Activated CD4-positive, CD25-positive, alpha-beta regulatory T cell treated with anti-CD3 and anti-CD28 coated beads, Interleukin-2, amount 50 U/mL, for 24 hours (primary cell): ENCODE measurements around the gene PLXNA3.

Experiments used
- ATAC-seq, 2 donors: fragments of 150-1000 bp; cut with Tn5 transposase; one replicate each; pipeline ENCODE4 v1.10.0; 2021; ENCODE audit warnings: mild to moderate bottlenecking in 1 of 2, moderate library complexity in 1 of 2

The PLXNA3 gene

DNA sequence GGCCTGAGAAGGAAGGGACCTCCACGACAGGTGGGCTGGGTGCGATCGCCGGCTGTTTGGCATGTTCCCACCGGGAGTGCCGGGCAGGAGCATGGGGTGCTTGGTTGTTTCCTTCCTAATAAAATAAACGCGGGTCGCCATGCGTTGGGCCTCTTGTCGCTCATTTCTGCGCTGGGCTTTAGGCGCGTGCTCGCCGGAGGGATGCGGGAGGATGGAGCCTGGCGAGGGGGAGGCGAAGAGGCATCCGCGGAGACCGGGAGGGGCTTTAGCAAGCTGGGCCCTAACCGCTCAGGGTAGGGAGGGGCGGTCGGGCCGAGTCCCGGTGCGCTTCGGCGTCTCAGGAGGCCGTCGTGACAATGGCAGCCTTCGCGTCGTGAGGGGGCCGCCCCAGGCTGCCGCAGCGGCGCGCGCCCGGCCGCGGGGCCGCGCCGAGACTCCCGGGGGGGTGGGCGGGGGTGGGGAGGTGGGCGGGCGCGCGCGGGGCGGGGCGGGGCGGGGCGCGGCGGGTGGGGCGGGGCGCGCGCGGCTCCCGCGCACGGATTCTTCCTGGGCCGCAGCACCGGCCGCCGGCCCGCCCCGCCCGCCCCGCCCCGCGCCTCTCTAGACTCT, 21.6 kb upstream of the PLXNA3 start:
- ATAC-seq = peak; percentile 71 to 78

DNA sequence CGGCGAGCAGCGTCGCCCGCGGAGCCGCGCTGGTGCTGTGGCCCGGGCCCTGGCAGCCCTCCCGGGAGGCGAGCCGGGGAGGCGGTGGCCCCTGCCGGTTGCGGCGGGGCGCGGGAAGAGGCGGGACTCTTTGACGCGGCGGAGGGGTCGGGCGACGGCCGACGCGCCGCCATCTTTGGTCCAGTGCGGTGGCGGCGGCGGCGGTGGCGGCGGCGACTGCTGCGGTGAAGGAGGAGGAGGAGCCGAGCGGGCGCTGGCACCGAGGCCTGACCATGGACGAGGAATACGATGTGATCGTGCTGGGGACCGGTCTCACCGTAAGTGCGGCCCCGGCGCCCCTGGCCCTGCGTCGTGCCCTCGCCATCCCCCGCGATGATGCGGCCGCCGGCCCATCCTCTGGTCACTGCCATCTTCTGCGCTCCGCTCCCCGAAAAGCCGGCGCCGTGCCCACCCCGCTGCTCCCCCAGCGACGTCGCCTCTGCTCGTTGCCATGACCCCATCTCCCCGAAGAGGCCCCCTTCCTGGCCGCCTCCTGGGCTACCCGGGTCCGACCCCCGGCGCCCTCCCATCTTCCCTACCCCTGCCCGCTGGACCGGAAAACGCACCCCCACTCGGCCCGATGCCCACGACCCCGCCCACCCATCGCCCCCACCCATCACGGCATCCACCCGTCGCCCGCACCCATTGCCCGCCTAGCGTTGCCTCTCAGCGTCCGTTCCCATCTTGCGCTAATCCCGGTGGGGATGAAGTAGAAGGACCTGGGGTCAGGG, 20.9 kb upstream of the PLXNA3 start, which contains the start of gene GDI1:
TSS of gene GDI1 (plus strand) at position 172 of the 770 bp plus-strand sequence. CDS start at position 273, 101 bp downstream.
- ATAC-seq = peak; percentile 50 to 56

DNA sequence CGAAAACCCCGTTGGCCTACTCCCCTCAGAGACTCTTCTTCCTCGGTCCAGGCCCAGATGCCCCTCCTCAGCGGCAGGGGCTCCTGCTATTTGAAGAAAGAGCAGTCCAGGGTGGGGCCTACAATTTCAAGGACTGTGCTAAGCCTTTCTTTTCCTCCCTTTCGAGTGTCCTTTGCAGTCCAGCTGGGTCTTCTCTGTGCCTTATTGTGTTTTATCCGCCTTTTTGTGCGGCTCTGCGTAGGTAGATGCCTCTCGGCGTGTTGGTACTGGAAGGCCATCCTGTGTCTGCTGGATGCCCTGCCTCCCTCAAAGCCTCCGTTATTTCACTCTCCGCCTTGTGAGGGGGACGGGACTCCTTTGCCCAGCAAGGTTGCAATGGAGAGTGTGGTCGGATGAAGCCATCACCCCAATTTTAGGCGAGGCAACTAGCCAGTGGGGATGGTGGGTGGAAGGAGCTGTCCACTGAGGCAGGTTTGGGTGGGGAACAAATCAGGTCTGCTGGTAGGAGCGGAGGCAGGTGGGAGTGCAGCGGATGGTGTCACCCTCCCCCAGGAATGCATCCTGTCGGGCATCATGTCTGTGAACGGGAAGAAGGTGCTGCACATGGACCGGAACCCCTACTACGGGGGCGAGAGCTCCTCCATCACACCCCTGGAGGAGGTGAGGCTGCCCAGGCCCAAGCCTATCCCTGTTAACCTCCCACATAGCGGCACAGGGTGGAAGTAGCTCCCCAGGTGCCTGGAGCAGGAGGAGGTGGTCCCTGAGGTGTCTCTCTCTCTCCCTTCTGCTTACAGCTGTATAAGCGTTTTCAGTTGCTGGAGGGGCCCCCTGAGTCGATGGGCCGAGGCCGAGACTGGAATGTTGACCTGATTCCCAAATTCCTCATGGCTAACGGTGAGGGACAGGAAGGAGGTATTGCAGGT, 19.8 kb upstream of the PLXNA3 start:
- no peak for ATAC-seq

DNA sequence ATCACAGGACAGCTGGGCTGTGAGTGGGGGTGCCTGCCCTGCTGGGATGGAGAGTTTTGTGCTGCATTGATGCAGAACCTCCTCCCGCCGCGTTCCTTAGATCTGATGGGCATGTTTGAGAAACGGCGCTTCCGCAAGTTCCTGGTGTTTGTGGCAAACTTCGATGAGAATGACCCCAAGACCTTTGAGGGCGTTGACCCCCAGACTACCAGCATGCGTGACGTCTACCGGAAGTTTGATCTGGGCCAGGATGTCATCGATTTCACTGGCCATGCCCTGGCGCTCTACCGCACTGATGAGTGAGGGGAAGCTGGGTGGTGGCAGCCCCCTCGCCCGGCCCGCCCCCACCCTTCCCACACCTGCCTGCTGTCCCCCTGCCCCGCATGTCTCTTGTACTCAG, 18.2 kb upstream of the PLXNA3 start:
- no peak for ATAC-seq

DNA sequence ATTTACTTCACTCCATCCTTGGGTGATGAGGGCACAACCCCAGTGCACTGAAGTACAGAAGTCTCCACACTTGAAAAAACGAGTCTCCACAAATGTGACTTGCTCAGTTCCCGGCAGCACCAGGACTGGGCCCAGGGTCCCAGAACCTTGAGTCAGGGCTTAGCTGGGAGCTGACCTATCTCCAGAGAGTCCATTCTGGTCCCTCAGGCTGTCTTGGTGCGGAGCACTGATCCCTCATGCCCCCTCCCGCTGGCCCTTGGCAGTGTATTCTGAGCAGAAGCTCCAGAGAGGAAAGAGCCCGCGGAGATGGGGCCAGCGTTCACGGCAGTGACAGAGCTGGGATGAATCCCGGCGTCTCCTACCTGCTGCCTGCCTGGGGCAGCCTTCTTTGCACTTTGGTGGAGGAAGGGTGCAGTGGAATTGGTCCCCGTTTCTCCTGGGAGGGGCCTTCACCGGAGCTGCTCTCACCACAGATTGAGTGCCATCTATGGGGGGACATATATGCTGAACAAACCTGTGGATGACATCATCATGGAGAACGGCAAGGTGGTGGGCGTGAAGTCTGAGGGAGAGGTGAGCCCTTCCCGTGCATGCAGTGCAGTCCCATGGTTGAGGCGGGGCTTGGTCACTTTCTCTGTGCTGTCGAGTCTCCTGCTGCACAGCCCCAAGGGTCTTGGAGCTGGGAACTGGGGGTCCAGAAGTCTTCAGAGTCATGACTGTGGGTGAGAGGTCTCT, 17.3 kb upstream of the PLXNA3 start:
- no peak for ATAC-seq

DNA sequence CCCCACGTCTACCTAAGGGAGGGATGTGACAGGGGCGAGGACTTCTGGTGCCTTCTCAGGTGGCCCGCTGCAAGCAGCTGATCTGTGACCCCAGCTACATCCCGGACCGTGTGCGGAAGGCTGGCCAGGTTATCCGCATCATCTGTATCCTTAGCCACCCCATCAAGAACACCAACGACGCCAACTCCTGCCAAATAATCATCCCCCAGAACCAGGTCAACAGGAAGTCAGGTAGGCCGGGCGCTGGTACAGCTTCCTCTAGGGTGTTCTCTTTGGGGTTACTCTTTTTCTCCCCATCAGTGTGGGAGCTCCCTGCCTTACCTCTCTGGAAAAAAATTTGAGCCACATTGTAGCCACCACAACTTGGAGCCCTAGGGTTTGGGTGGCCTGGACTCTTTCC, 16.5 kb upstream of the PLXNA3 start:
- ATAC-seq = no peak

DNA sequence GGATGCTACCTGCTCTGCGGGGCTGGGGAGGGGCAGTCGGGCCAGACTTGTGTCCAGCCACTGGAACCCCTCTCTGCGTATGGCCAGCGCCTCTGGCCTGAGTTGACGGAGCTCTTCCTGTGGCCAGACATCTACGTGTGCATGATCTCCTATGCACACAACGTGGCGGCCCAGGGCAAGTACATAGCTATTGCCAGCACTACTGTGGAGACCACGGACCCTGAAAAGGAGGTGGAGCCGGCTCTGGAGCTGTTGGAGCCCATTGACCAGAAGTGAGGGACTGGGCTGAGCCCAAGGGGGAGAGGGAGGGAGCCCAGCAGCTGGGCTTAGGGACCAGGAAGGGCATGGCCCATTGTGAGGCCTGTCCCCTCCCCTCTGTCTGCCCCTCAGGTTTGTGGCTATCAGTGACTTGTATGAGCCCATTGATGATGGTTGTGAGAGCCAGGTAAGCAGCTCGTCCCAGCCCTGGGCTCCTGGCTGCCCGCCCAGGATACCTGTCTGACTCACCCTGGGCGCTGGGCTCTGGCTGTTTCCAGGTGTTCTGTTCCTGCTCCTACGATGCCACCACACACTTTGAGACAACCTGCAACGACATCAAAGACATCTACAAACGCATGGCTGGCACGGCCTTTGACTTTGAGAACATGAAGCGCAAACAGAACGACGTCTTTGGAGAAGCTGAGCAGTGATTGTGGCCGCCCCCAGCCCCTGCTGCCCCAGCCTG, 15.9 kb upstream of the PLXNA3 start:
- no peak for ATAC-seq

DNA sequence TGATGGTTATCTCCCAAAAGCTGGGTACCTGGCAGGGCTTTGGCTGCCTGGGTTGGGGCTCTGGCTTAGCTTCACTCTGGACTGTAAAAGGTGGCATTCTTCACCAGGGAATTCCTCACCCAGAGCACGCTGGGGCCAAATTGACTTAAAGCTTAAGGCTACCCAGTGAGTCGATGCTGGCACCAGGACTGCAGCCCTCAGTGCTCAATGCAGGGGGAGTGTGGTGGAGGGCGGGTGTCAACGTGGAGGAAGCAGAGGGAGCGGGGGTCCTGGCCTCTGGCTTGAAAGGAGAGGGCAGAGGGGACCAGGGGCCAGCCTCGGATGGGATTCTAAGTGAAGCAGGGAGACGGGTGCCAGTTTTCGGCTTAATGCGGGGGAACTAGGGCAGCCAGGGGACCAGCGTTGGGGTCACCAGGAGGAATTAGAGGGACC, 14.6 kb upstream of the PLXNA3 start:
- ATAC-seq = peak in 1 of 2 donors; percentile 12

DNA sequence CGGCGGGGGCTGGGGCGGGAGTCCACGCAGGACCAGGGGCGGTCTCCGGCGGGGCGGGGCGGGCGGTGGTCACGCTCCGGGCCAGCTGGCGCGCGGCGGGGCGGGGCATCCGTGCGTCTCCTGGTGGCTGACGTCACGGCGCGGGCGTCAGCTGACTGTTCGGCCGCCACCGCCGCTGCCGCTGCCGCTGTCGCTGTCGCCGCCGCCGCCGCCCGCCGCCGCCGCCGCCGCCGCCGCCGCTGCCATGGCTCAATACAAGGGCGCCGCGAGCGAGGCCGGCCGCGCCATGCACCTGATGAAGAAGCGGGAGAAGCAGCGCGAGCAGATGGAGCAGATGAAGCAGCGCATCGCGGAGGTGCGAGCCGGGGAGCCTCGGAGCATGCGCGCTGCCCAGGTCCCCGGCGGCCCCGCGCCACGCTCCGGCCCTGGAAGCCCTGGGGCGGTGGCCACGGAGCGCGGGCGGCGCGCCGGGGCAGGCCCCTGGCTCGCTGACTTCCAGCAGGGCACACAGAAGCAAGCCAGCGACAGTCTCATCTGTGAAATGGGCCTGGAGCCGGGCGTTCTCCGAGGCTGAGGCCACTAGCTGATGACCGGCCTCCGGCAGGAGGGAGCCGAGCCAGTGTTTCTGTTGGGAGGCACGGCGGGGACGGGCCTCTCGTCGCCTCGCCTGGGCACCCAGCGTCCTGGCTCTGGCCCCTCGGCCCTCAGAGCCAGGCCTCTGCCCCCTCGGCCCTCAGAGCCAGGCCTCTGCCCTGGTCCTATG, 13.9 kb upstream of the PLXNA3 start, which contains the start of gene FAM50A:
TSS of gene FAM50A (plus strand) at position 150 of the 763 bp plus-strand sequence. CDS start at position 245, 95 bp downstream.
- peak; percentile 83 to 90 for ATAC-seq

DNA sequence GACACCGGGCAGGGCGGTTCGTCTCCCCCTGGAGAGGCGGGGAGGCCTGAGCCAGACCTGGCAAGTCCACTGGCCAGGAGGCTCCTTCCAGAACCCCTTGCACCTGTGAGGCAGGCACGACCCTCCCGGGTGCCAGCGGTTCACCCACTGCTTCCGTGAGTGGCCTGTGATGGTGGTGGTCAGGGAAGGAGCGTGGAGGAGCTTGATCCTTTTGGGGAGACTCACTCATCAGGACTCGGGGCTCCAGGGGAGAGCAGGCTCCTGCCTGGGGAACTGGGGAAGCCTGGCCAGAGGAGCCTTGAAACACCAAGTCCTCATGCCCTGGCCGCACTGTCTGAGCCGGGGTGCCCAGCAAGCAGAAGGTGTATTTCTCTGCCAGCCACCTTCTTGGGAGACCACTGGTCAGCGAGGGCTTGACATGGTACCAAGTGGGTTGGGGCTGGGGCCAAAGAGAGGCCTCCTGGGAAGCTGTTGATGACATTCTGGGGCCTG, 13.3 kb upstream of the PLXNA3 start:
- no peak for ATAC-seq

DNA sequence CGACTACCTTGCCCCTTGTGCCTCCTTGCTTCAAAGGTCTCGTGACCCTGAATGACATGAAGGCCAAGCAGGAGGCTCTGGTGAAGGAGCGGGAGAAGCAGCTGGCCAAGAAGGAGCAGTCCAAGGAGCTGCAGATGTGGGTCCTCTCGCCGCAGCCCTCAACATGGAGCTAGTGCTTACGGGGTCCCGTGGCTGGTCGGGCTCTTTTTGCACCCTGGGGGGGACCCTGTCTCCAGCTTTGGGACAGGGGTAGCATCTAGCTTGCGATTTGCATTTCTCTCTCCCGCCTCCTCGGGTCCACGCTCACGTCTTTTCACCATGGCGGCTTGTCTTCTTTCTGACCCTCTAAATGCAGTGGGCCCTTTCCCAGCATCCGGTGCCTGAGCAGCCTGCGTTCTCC, 12.3 kb upstream of the PLXNA3 start:
- ATAC-seq = no peak

DNA sequence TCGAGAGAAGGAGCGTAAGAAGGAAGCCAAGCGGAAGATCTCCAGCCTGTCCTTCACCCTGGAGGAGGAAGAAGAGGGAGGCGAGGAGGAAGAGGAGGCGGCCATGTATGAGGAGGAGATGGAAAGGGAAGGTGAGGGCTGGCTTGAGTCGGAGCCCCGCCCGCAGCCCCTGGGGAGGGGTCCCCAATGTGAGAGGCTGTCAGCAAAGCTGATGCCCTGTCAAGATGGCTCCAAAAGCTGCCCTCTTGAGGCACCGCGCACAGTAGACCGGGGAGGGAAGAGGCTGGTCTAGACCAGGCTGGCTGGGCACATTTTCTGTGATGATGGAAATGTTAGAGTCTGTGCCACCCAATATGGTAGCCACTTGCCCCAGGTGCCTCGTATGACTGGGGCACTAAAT, 11.7 kb upstream of the PLXNA3 start:
- no peak for ATAC-seq

DNA sequence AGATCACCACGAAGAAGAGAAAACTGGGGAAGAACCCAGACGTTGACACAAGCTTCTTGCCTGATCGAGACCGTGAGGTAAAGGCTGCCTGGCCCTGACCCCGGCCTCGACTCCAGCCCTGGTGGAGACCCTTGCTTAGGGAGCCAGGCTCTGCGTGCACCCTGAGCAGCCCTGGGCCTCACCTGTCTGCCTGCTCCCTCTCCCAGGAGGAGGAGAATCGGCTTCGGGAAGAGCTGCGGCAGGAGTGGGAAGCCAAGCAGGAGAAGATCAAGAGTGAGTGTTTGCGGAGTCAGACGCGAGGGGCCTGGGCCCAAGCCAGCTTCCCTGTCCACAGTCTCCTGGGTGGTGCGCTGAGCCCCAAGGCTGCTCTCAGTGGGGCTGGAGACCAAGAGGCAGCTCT, 9.6 kb upstream of the PLXNA3 start:
- no peak for ATAC-seq

DNA sequence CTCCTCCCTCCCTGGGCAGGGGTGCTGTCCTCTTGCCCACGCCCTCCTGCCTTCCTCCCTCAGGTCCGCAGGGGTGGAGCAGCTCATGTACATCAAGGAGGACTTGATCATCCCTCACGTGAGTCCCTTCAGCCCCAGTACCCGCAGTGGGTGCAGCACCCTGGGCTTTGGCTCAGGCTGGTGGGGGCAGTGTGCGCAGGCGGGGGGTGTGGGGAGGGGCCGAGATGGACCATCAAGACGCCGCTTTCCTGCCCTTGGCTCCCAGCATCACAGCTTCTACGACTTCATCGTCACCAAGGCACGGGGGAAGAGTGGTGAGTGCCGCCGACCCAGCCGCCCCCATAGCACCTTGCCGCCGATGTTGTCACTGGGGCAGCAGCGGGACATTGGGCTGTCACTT, 8.5 kb upstream of the PLXNA3 start:
- no peak for ATAC-seq

DNA sequence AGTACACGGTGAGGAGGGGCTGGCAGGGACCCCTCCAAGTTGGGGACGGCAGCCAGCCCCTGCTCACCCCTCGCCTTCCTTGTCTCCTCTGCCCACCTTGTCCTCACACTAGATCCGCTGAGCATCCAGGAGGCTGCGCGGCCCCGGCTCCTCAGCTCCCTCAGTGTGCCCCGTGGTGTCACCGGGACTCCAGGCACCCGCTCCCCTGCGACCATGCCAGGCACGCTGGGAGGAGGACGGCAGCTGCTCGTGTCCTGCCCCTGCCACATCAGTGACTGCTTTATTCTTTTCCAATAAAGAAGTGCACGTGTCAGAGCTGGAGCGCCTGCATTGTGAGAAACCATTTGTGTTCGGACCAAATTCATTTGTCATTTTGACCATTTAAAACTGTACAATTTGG, 7.8 kb upstream of the PLXNA3 start:
- no peak for ATAC-seq

DNA sequence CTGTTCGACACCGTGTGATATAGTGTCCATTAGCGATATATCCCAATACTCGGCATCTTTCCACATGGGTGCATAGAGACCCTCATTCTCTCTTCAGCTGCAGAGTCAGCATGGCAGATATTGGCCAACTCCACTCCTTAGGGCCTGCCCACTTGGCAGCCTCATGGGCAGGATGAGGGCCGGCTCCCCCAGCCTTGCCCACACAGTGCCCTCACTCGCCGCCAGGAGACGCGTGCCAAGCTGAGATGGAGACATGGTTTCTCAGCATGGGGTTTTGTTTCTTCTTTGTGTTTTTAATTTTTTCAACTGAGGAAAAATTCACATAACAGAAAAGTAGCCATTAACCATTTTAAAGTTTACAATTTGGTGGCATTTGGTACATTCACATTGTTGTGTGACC, 5.3 kb upstream of the PLXNA3 start:
- ATAC-seq = no peak

DNA sequence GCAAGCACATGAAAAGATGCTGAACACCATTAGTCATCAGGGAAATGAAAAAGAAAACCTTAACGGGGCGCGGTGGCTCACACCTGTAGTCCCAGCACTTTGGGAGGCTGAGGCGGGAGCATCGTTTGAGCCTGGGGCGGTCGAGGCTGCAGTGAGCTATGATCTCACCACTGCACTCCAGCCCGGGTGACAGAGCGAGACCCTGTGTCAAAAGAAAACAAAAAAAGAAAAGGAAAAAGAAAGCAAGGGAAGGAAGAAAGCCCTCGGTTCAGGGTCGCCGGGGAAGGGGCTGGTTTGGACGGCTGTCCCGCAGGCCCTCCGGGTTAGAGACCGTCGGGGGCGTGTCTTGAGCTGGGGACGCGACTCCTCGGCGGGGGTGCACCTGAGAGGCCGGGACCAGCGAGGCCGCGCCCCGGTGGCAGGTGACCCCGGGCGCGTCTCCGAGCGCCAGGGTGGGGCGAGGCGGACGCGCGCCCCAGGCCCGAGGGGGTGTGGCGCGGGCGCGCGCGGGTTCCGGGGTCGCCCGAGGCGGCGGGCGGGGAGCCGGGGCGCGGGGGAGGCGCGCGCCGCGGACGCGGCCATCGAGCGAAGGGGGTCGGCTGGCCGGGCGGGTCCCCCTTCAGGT, 478 bp upstream of the PLXNA3 start:
- ATAC-seq = peak; percentile 56 to 67

DNA sequence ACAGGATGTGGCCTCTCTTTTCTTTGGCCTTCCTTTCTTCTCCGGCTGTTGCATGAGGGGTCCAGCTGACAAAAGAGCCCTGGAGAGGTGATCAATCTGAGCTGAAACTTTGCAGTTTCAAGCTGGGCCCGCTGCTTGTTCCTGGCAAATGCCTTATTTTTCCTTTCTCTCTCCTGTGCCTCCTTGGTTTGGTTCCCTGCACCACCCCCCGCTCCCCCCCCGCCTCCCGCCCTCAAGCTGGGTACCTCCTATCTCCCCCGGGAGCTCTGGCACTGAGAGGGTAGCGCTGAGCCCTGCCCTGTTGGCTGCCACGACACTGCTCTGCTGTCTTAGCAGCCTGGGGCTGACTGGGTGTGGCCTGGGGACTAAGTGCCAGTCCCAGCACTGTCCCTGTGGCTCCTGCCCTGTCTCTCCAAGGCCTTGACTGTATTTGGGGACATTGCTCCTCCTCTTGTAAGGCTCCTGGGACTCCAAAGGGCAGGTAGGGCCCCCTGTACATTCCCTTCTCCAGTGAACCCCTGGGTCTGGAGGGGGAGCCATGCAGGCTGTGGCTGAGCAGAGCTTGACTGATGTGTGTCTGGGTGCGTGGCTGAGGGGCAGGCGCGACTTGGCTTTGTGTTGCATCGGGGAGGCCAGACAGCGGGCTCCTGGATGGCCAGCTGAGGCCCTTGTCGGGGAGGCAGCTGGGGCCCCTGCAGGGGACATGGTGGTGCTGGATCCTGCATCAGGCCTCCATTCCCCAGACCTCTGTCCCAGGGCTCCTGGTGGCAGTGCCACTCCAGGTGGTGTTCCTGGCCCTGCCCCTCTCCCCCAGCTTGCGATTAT, 1.1 kb downstream of the PLXNA3 start:
- peak; percentile 28 to 43 for ATAC-seq

DNA sequence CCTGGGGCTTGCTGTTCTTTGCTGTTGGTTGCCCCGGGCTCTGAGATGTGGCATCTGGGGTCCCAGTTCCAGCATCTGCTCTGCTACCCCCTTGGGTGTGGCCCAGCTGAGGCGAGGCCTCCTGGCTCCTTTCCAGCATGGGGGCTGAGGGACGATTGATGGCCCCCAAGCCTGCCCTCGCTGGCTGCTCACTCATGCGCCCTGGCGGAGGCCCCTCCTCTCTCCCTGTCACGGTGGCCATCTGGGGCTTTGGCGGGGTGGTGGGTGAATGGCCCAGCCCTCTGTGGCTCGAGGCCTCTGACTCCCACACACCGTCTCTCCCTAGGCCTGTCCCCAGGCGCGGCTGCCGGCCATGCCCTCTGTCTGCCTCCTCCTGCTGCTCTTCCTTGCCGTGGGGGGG, 1.8 kb downstream of the PLXNA3 start:
- ATAC-seq = no peak
